Activated CD4-positive, alpha-beta T cell treated with anti-CD3 and anti-CD28 coated beads for 24 hours (primary cell): Measurements from ENCODE around the gene PATE1.

Experiments used
- DNase-seq, 2 donors: peaks; one replicate each; pipeline ENCODE4 v3.0.0-alpha.2; 2020; ENCODE audit warnings: low read depth in 2 of 2

Gene PATE1

GRCh38 chr11:125790825-125791224 lies 44.7 kb downstream of the PATE1 start:
- DNase-seq: no peak

GRCh38 chr11:125797641-125798040 lies 51.6 kb downstream of the PATE1 start:
- no peak for DNase-seq
